Keratinocyte (primary cell): ENCODE measurements around the gene SOX8.

ENCODE experiments used
- EZH2 ChIP-seq: IDR thresholded peaks from one replicate; pipeline ENCODE4 v1.6.1; 2012; ENCODE audit warnings: inconsistent platforms, mild to moderate bottlenecking, low read length, moderate library complexity
- TF ChIP-seq, protein P1 (sequence below), 3 experiments: IDR thresholded peaks in 1 of 3; conservative IDR thresholded peaks in 1 of 3; optimal IDR thresholded peaks in 1 of 3; 2 replicates in 2 of 3; 3 replicates in 1 of 3; pipeline versions ENCODE3 to v1.5.1; 2011; ENCODE audit warnings: low read length in 3 of 3, mild to moderate bottlenecking in 3 of 3, moderate library complexity in 2 of 3, control low read depth in 1 of 3, inconsistent platforms in 1 of 3; ENCODE audit not compliant: insufficient read depth in 2 of 3; ENCODE audit errors: extremely low read depth in 1 of 3

- TF ChIP-seq, protein P1, sequence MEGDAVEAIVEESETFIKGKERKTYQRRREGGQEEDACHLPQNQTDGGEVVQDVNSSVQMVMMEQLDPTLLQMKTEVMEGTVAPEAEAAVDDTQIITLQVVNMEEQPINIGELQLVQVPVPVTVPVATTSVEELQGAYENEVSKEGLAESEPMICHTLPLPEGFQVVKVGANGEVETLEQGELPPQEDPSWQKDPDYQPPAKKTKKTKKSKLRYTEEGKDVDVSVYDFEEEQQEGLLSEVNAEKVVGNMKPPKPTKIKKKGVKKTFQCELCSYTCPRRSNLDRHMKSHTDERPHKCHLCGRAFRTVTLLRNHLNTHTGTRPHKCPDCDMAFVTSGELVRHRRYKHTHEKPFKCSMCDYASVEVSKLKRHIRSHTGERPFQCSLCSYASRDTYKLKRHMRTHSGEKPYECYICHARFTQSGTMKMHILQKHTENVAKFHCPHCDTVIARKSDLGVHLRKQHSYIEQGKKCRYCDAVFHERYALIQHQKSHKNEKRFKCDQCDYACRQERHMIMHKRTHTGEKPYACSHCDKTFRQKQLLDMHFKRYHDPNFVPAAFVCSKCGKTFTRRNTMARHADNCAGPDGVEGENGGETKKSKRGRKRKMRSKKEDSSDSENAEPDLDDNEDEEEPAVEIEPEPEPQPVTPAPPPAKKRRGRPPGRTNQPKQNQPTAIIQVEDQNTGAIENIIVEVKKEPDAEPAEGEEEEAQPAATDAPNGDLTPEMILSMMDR (optimal IDR thresholded peaks at IDR 0.05 in 1 of 3, IDR thresholded peaks at IDR 0.05 in 1 of 3, conservative IDR thresholded peaks at IDR 0.05 in 1 of 3; ENCODE audit: extremely low read depth in 1 of 3, insufficient read depth in 2 of 3, low read length in 3 of 3) = no peak
- TF ChIP-seq EZH2 = no peak
These were observed 34.2 kb upstream of the SOX8 start for GRCh38 chr16:947255-947921.
